DOHH2 (cell line): ENCODE measurements around the gene MYO1F.

ENCODE experiments used
- H3F3A ChIP-seq: fragments of 200-600 bp; sonication (generic), shearing (Covaris generic); 2 replicates; pipeline ENCODE4 v1.6.0; 2016; ENCODE audit warnings: antibody characterized with exemption, mild to moderate bottlenecking; ENCODE audit not compliant: control insufficient read depth, insufficient read depth
- H3K27ac ChIP-seq: fragments of 200-600 bp; sonication (generic); 2 replicates; pipeline ENCODE4 v1.5.1; 2014; ENCODE audit warnings: low read depth, mild to moderate bottlenecking, low read length, moderate library complexity
- H3K27me3 ChIP-seq: fragments of 200-600 bp; sonication (generic); 2 replicates; pipeline ENCODE4 v1.6.1; 2014; ENCODE audit warnings: mild to moderate bottlenecking, low read length, mixed read lengths; ENCODE audit not compliant: control insufficient read depth
- H3K36me3 ChIP-seq: fragments of 200-600 bp; sonication (generic); 2 replicates; pipeline ENCODE4 v1.6.1; 2014; ENCODE audit warnings: mild to moderate bottlenecking, low read length, moderate library complexity, mixed read lengths; ENCODE audit not compliant: control insufficient read depth
- H3K4me1 ChIP-seq: fragments of 200-600 bp; sonication (generic); 2 replicates; pipeline ENCODE4 v1.6.1; 2014; ENCODE audit warnings: mild to moderate bottlenecking, low read length, mixed read lengths; ENCODE audit not compliant: control insufficient read depth
- H3K4me2 ChIP-seq: fragments of 200-600 bp; sonication (generic); 2 replicates; pipeline ENCODE4 v1.6.0; 2014; ENCODE audit warnings: mild to moderate bottlenecking, low read length, moderate library complexity
- H3K4me3 ChIP-seq: fragments of 200-600 bp; sonication (generic); 2 replicates; pipeline ENCODE4 v1.5.1; 2014; ENCODE audit warnings: mild to moderate bottlenecking, low read length, mixed read lengths
- H3K79me2 ChIP-seq: fragments of 200-600 bp; sonication (generic); 2 replicates; pipeline ENCODE4 v1.6.1; 2014; ENCODE audit warnings: mild to moderate bottlenecking, low read length, mixed read lengths; ENCODE audit not compliant: control insufficient read depth
- H3K9me2 ChIP-seq: fragments of 200-600 bp; sonication (generic); replicated peaks from 2 replicates; pipeline ENCODE4 v1.6.1; 2014; ENCODE audit warnings: mild to moderate bottlenecking, low read length, mixed read lengths; ENCODE audit not compliant: control insufficient read depth
- H3K9me3 ChIP-seq: fragments of 200-600 bp; sonication (generic); 2 replicates; pipeline ENCODE4 v1.6.1; 2014; ENCODE audit warnings: antibody characterized with exemption, low read length, mixed read lengths; ENCODE audit not compliant: control insufficient read depth, insufficient read depth
- H4K20me1 ChIP-seq: fragments of 200-600 bp; sonication (generic); 2 replicates; pipeline ENCODE4 v1.6.0; 2014; ENCODE audit warnings: low read depth, mild to moderate bottlenecking, antibody characterized with exemption, low read length, moderate library complexity; ENCODE audit not compliant: control insufficient read depth, insufficient read depth
- CTCF ChIP-seq: fragments of 200-600 bp; sonication (generic); IDR thresholded peaks from one replicate; pipeline ENCODE4 v1.5.1; 2014; ENCODE audit warnings: antibody characterized with exemption, mild to moderate bottlenecking, low read depth, low read length; ENCODE audit not compliant: poor library complexity, severe bottlenecking
- EZH2phosphoT487 ChIP-seq: fragments of 200-600 bp; sonication (generic); IDR thresholded peaks from 2 replicates; pipeline ENCODE4 v1.6.1; 2017; ENCODE audit warnings: borderline replicate concordance, mild to moderate bottlenecking, antibody characterized with exemption, low read length, moderate library complexity, mixed read lengths

The MYO1F gene

DNA sequence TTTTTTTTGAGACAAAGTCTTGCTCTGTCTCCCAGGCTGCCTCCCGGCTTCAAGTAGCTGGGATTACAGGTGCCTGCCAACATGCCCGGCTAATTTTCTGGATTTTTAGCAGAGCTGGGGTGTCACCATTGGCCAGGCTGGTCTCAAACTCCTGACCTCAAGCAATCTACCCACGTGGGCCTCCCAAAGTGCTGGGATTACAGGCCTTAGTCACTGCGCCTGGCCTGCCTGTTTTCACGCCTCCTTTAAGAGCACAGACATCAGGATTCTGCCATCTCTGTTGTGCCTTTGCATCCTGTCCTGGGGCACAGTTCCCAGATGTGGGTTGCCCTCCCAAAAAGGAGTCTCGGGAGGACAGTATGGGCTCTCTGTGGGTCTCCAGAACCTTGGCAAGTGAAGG is 72.3 kb downstream of the MYO1F start:
- no peaks in the 10 kb centered on the region for H3K27me3 ChIP-seq
- no peak overlapping the region for H3K4me3 ChIP-seq
- TF ChIP-seq EZH2phosphoT487 (no peak), CTCF (no peak)

GRCh38 chr19:8504171-8504570 is 73.1 kb downstream of the MYO1F start:
- H3K27me3 ChIP-seq: no peaks in the 10 kb centered on the region
- H3K4me1 ChIP-seq: peaks cover 12% of the 10 kb centered on the region
- H4K20me1 ChIP-seq: no peaks in the 10 kb centered on the region
- no peaks in the 10 kb centered on the region for H3K36me3 ChIP-seq
- no peaks in the 10 kb centered on the region for H3K9me3 ChIP-seq
- TF ChIP-seq CTCF: no peak
- no peak for TF ChIP-seq EZH2phosphoT487
- no peak overlapping the region for H3K27ac ChIP-seq
- no peak overlapping the region for H3K4me2 ChIP-seq
- H3K4me3 ChIP-seq: no peak overlapping the region
- no peaks in the 10 kb centered on the region for H3K79me2 ChIP-seq
- H3K9me2 ChIP-seq: no peaks in the 10 kb centered on the region
- H3F3A ChIP-seq: no peaks in the 10 kb centered on the region

More for the DNA sequence above, 72.3 kb downstream of the MYO1F start:
- Histone ChIP-seq H3K9me2 (no peaks in the 10 kb centered on the region), H3K27ac (no peak overlapping the region), H3F3A (no peaks in the 10 kb centered on the region), H3K9me3 (no peaks in the 10 kb centered on the region), H3K4me2 (peak overlapping the region; percentile 6; the same call in 1 of the 2 replicates), H4K20me1 (no peaks in the 10 kb centered on the region), H3K4me1 (peaks cover 12% of the 10 kb centered on the region), H3K36me3 (no peaks in the 10 kb centered on the region), H3K79me2 (no peaks in the 10 kb centered on the region)

DNA sequence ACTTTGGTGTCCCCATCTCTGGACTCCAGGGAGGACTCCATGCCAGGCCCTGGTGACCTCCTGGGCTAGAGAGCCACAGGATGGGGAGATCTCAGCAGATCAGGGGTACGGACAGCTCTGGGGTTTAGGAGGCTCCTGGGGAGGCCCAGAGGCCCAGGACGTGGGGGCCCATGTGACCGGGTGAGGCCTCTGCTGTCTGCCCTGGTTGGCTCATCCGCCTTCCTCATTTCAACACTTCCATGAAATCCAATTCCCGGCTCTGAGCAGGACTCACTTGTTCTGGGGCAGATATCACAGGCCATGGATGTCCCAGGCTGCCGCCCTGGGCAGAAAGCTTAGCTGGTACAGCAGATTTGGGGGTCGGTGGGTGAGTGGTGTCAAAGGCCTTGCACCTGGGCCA is 73.7 kb downstream of the MYO1F start:
- Histone ChIP-seq H3F3A (no peaks in the 10 kb centered on the region), H3K4me2 (no peak overlapping the region), H3K9me2 (no peaks in the 10 kb centered on the region), H4K20me1 (no peaks in the 10 kb centered on the region), H3K4me3 (no peak overlapping the region), H3K27ac (no peak overlapping the region), H3K27me3 (no peaks in the 10 kb centered on the region), H3K79me2 (no peaks in the 10 kb centered on the region), H3K36me3 (no peaks in the 10 kb centered on the region), H3K9me3 (no peaks in the 10 kb centered on the region), H3K4me1 (peaks cover 12% of the 10 kb centered on the region)
- TF ChIP-seq CTCF (no peak), EZH2phosphoT487 (no peak)

DNA sequence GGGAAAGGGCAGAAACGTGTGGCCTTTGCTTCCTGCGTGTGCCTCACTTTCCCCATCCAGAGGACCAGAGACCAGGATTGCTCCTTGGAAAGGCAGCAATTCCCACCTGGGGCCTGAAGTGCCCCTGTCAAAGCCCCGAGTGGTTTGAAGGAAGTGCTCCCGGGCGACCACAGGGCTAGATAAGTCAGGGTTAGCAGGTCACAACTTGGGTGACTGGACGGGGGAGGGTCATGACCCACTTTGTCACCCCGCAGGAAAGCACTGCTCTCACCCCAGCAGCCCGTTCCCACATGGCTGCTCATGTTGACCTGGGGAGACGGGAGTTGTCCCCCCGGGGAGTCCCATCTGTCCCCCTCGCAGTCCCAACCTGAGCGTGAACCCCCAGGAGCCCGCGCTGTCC is 75.3 kb downstream of the MYO1F start:
- H3K36me3 ChIP-seq: no peaks in the 10 kb centered on the region
- no peak for TF ChIP-seq CTCF
- TF ChIP-seq EZH2phosphoT487: no peak
- no peak overlapping the region for H3K4me2 ChIP-seq
- H3K79me2 ChIP-seq: no peaks in the 10 kb centered on the region
- no peaks in the 10 kb centered on the region for H3K9me2 ChIP-seq
- H3K27me3 ChIP-seq: no peaks in the 10 kb centered on the region
- H4K20me1 ChIP-seq: no peaks in the 10 kb centered on the region
- H3K27ac ChIP-seq: no peak overlapping the region
- peaks cover 12% of the 10 kb centered on the region for H3K4me1 ChIP-seq
- H3K4me3 ChIP-seq: no peak overlapping the region
- H3F3A ChIP-seq: no peaks in the 10 kb centered on the region
- no peaks in the 10 kb centered on the region for H3K9me3 ChIP-seq
